ENCODE results near the gene ACHE. TPM values are rescaled to one million over a fixed set of nuclear protein-coding genes. Genes with fewer than 3 reads are reported as not detected.
A peak's percentile ranks its signal among the peaks of the same experiment; 100 is the strongest.

ACHE gene
- total and polyA plus RNA-seq, 7 donors = 3.0 to 20.6 (median 5.7) TPM

DNA sequence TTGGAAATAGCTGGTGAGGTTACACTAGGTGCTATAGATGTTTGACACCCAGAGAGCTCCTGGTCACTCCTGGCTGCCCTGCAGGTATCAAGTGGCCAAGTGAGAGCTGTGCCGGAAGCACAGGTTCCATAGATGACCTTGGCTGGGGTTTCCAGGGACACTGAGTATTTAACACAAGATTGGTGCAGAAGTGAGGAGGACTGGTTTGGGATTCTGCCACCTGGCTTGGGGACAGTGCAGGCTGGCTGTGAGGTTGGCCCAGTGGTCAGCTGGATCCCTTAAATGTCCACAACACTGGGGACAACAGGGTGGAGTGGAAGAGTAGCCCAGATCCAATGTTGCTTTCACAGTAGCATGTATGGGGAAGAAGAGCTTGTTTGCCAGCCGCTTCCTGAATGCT is 5.3 kb upstream of the ACHE start:
- H3K27ac ChIP-seq = no peak overlapping the region
- no peak overlapping the region for H3K4me3 ChIP-seq
- H3K4me1 ChIP-seq = peaks cover 0 to 15% (median 13%) of the 10 kb centered on the region in 4 donors
- H3K36me3 ChIP-seq = no peaks in the 10 kb centered on the region
- TF ChIP-seq POLR2A (IDR thresholded peaks at IDR 0.05) (no peak), EP300 (IDR thresholded peaks at IDR 0.05) (no peak), POLR2AphosphoS5 (IDR thresholded peaks at IDR 0.05) (no peak)
- TF ChIP-seq, protein P1, sequence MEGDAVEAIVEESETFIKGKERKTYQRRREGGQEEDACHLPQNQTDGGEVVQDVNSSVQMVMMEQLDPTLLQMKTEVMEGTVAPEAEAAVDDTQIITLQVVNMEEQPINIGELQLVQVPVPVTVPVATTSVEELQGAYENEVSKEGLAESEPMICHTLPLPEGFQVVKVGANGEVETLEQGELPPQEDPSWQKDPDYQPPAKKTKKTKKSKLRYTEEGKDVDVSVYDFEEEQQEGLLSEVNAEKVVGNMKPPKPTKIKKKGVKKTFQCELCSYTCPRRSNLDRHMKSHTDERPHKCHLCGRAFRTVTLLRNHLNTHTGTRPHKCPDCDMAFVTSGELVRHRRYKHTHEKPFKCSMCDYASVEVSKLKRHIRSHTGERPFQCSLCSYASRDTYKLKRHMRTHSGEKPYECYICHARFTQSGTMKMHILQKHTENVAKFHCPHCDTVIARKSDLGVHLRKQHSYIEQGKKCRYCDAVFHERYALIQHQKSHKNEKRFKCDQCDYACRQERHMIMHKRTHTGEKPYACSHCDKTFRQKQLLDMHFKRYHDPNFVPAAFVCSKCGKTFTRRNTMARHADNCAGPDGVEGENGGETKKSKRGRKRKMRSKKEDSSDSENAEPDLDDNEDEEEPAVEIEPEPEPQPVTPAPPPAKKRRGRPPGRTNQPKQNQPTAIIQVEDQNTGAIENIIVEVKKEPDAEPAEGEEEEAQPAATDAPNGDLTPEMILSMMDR (IDR thresholded peaks at IDR 0.05) = no peak
- intact Hi-C loops (cut with DNase I) = no loop called here
- 92% methylated on average over 2 of the region's 2 CpGs for WGBS, 2 donors
- peaks cover 16 to 61% (median 30%) of the 10 kb centered on the region in 3 donors for H3K27me3 ChIP-seq
- DNase-seq = no peak
- H3K9me3 ChIP-seq = no peaks in the 10 kb centered on the region

DNA sequence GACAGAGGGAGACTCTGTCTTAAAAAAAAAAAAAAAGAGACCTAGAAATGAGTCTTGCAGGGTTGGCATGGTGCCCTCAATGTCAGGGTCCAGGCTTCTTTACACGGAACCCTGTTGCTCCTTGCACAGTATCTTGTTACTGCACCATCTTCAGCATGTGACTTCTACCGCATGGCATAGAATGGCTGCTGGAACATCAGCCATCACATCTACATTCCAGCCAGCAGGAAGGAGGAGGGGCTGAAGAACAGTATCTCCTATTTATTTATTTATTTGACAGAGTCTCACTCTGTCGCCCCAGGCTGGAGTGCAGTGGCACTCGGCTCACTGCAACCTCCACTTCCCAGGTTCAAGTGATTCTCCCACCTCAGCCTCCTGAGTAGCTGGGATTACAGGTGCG is 3.7 kb upstream of the ACHE start:
- 94 to 96% methylated on average over 5 of the region's 5 CpGs for WGBS, 2 donors

DNA sequence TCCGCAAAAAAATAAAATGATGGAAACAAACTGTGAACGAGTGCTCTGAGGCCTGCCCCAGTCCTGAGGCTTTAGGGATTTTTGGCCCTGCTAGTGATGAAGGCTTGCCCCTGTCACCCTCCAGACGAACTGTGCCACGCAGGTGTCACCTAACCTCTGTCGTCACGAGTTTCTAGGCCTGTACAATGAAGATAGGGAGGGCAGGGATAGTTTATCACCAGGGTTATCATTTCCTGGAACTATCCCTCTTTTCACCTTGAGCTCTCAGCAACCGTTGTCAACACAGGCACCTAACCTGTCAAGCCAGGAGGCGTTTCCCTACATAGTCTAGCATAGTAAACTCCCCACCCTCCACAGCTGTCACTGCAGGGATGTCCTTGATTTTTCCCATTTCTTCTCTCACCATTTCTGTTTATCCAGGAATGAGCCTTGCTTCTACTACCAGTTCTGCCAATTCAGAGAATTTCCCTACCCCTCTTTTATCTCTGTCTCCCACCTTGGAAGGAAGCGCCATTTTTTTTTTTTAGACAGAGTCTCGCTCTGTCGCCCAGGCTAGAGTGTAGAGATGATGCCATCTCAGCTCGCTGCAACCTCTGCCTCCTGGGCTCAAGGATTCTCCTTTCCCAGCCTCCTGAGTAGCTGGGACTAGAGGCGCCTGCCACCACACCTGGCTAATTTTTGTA is 2.2 kb upstream of the ACHE start:
- WGBS, 2 donors = 28 to 68% methylated on average over 13 of the region's 13 CpGs
- Histone ChIP-seq H3K36me3 (no peaks in the 10 kb centered on the region), H3K27ac (no peak overlapping the region), H3K27me3 (peaks cover 27 to 75% (median 46%) of the 10 kb centered on the region in 3 donors), H3K4me1 (peaks cover 0 to 31% (median 30%) of the 10 kb centered on the region in 4 donors), H3K4me3 (no peak overlapping the region), H3K9me3 (no peaks in the 10 kb centered on the region)
- no peak for DNase-seq
- intact Hi-C loops (cut with DNase I) = loop anchor here (1.0 to 10.0 kb wide), 3 partner anchors 161 to 267 kb away; partner anchors contain the start of gene VGF
- TF ChIP-seq EP300 (IDR thresholded peaks at IDR 0.05) (no peak), POLR2A (IDR thresholded peaks at IDR 0.05) (no peak), POLR2AphosphoS5 (IDR thresholded peaks at IDR 0.05) (no peak)
- TF ChIP-seq, protein P1 (IDR thresholded peaks at IDR 0.05) = no peak

More for the DNA sequence above, 3.7 kb upstream of the ACHE start:
- Histone ChIP-seq H3K4me1 (peaks cover 0 to 30% (median 28%) of the 10 kb centered on the region in 4 donors), H3K9me3 (no peaks in the 10 kb centered on the region), H3K27ac (no peak overlapping the region), H3K36me3 (no peaks in the 10 kb centered on the region), H3K4me3 (no peak overlapping the region), H3K27me3 (peaks cover 27 to 76% (median 45%) of the 10 kb centered on the region in 3 donors)
- TF ChIP-seq EP300 (IDR thresholded peaks at IDR 0.05) (no peak), POLR2AphosphoS5 (IDR thresholded peaks at IDR 0.05) (no peak), POLR2A (IDR thresholded peaks at IDR 0.05) (no peak)
- TF ChIP-seq, protein P1 (IDR thresholded peaks at IDR 0.05) = no peak
- DNase-seq = no peak
- intact Hi-C loops (cut with DNase I) = loop anchor here (5.0 to 10.0 kb wide), 2 partner anchors 178 to 265 kb away; partner anchors contain the start of gene VGF

DNA sequence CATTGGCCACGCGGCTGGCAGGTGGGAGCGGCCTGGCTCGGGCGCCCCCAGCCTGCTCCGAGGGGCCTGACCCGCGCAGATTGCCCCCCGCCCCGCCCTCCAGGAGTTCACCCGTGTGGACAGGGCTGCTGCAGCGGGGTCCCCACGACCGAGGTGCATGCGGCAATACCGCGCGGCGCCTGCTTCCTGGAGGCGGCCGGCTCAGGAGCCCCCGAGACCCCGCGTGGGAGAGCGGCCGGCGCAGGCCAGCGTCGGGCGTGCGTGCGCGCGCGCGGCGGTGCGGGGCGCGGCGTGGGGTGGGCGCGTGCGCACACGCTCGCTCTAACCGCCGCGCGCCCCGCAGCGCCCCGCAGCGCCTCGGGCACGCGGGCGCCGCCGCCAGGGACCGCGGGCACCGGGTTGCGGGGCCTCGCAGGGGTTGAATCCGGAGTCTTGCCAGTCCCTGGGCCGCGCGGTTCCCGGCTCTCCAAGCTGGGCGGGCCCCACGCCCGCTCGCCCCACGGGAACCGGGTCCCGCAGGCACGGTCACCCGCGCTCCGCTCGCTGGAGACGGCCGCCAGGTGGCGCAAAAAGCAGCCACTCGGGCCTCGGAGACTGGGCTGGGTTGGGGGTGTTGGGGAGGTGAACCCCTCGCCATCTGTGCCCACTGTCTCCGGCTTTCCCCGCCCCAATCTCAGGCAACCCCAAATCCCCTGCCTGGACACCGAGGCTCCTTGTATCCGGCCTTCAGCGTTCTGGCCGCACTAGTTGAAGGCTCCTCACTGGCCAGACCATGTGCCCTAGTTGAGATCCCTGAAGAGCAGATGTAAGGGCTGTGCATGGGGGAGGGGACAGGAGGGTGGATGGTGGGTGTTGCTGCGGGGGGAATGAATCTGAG is 1.3 kb upstream of the ACHE start:
- Histone ChIP-seq H3K27me3 (peaks cover 27 to 67% (median 45%) of the 10 kb centered on the region in 3 donors), H3K9me3 (no peaks in the 10 kb centered on the region), H3K36me3 (no peaks in the 10 kb centered on the region), H3K27ac (no peak overlapping the region), H3K4me3 (peak overlapping the region in 3 of 4 donors; percentile 25 to 44 (median 39)), H3K4me1 (peaks cover 0 to 31% (median 30%) of the 10 kb centered on the region in 4 donors)
- 1 to 2% methylated on average over 95 of the region's 95 CpGs for WGBS, 2 donors
- DNase-seq = no peak
- intact Hi-C loops (cut with DNase I) = loop anchor here (1.0 to 10.0 kb wide), 3 partner anchors 162 to 268 kb away; partner anchors contain the start of gene VGF
- TF ChIP-seq, protein P1 (IDR thresholded peaks at IDR 0.05) = peak; percentile 24 to 68 (median 60)
- TF ChIP-seq POLR2AphosphoS5 (IDR thresholded peaks at IDR 0.05) = no peak

All from sigmoid colon (tissue), 7 donors.